Activated naive CD4-positive, alpha-beta T cell treated with anti-CD3 and anti-CD28 coated beads for 36 hours (primary cell): ENCODE measurements around the gene METTL2B. TPM values are rescaled to one million over a fixed set of nuclear protein-coding genes. Genes with fewer than 3 reads are reported as not detected.

ENCODE experiments used
- CTCF ChIA-PET: fragments of 350-600 bp; sonication (Branson Sonifier 250); formaldehyde crosslinking; loops from one replicate; lab custom pipeline; 2021; ENCODE audit warnings: antibody characterized with exemption; lab: Charles Lee
- DNase-seq: peaks from one replicate; pipeline ENCODE4 v3.0.0-alpha.2; 2020
- H3K27ac Mint-ChIP-seq: one replicate; pipeline ENCODE4 v1.8.0; 2021; ENCODE audit warnings: mild to moderate bottlenecking, mixed read lengths
- H3K27me3 Mint-ChIP-seq: one replicate; pipeline ENCODE4 v1.8.0; 2021; ENCODE audit warnings: low read depth, mixed read lengths
- H3K36me3 Mint-ChIP-seq: one replicate; pipeline ENCODE4 v1.8.0; 2021; ENCODE audit warnings: low read depth, mixed read lengths
- H3K4me1 Mint-ChIP-seq: one replicate; pipeline ENCODE4 v1.8.0; 2021; ENCODE audit warnings: low read depth, mixed read lengths
- H3K4me3 Mint-ChIP-seq: one replicate; pipeline ENCODE4 v1.8.0; 2021; ENCODE audit warnings: mild to moderate bottlenecking, moderate library complexity, mixed read lengths
- H3K9me3 Mint-ChIP-seq: one replicate; pipeline ENCODE4 v1.8.0; 2021; ENCODE audit warnings: mixed read lengths
- intact Hi-C: fragments of 100-400 bp; cut with micrococcal nuclease; formaldehyde crosslinking; loops from one replicate; pipeline ENCODE4 v1.15.1; 2023
- total RNA-seq, 2 experiments: library from RNA; stranded (reverse); gene quantifications; one replicate each; pipeline ENCODE4 v1.2.3, GENCODE V29; 2021

METTL2B gene
- total RNA-seq, 2 experiments from 2014 or later = 35.9 to 36.2 TPM

- CTCF ChIA-PET = interaction anchor here (1.2 to 13.7 kb wide), 4 partner anchors 9 to 18 kb away, joined by 3 to 138 read pairs (median 4); no protein-coding TSS in a partner anchor
- H3K36me3 Mint-ChIP-seq = no peaks in the 10 kb centered on the region
- intact Hi-C loops = no loop called here
- no peak overlapping the region for H3K27ac Mint-ChIP-seq
- no peaks in the 10 kb centered on the region for H3K27me3 Mint-ChIP-seq
- H3K4me3 Mint-ChIP-seq = no peak overlapping the region
- DNase-seq = no peak
- no peaks in the 10 kb centered on the region for H3K9me3 Mint-ChIP-seq
- peaks cover 9% of the 10 kb centered on the region for H3K4me1 Mint-ChIP-seq
Measured at GRCh38 chr7:128446306-128446705, 30.2 kb upstream of the METTL2B start.

- Mint-ChIP-seq H3K27me3 (peaks cover 8% of the 10 kb centered on the region), H3K27ac (no peak overlapping the region), H3K4me3 (no peak overlapping the region), H3K9me3 (no peaks in the 10 kb centered on the region), H3K36me3 (no peaks in the 10 kb centered on the region), H3K4me1 (peaks cover 24% of the 10 kb centered on the region)
- intact Hi-C loops = no loop called here
- CTCF ChIA-PET = interaction anchor here (1.1 to 1.4 kb wide), 4 partner anchors 9 to 23 kb away, joined by 3 to 8 read pairs (median 5); no protein-coding TSS in a partner anchor
- no peak for DNase-seq
Measured at GRCh38 chr7:128447941-128448564, 28.5 kb upstream of the METTL2B start.

DNA sequence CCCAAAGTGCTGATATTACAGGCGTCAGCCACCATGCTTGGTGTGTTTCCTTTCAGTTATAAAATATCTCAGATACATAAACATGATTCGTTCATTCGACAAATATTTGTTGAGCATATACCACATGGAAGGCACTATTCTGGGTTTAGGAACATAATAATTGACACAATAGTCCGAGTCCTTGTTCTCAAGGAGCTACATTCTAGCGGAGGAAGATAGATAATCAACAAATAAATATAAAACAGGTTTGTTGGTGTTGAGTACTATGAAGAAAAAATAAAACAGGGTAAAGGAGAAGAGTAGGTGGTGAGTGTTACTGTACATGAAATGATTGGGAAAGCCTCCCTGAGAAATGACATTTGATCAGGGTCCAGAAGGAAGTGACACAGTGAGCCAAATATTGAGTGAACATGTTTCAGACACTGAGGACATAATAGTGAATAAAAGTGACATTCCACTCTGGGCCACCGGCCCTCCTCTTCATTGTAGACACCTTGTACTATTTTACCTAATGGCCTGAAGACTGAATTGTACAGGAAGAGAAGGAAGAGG is 27.7 kb upstream of the METTL2B start:
- CTCF ChIA-PET = interaction anchor here (1.0 to 1.6 kb wide), 4 partner anchors 11 to 24 kb away, joined by 3 to 8 read pairs (median 5); no protein-coding TSS in a partner anchor
- H3K4me3 Mint-ChIP-seq = no peak overlapping the region
- peaks cover 24% of the 10 kb centered on the region for H3K4me1 Mint-ChIP-seq
- no peaks in the 10 kb centered on the region for H3K36me3 Mint-ChIP-seq
- H3K9me3 Mint-ChIP-seq = no peaks in the 10 kb centered on the region
- intact Hi-C loops = no loop called here
- DNase-seq = no peak
- H3K27ac Mint-ChIP-seq = no peak overlapping the region
- peaks cover 8% of the 10 kb centered on the region for H3K27me3 Mint-ChIP-seq

DNA sequence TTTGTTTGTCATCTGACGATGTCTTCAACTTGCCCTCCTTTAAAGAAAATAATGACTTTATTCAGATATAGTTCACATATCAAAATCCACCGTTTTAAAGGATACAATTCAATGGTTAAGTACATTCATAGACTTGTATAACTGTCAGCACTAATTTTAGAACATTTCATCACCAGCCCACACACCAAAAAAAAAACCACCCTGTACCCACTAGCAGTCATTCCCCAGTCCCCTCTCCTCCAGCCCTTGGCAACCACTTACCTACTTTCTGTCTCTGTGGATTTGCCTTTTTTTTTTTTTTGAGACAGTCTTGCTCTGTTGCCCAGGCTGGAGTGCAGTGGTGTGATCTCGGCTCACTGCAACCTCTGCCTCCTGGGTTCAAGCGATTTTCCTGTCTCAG is 26.1 kb upstream of the METTL2B start:
- Mint-ChIP-seq H3K27ac (no peak overlapping the region), H3K27me3 (peaks cover 8% of the 10 kb centered on the region), H3K9me3 (no peaks in the 10 kb centered on the region), H3K4me1 (peaks cover 29% of the 10 kb centered on the region), H3K4me3 (no peak overlapping the region), H3K36me3 (no peaks in the 10 kb centered on the region)
- CTCF ChIA-PET = interaction anchor here (0.8 to 1.6 kb wide), 2 partner anchors 11 to 41 kb away, joined by 3 to 4 read pairs; no protein-coding TSS in a partner anchor
- intact Hi-C loops = loop anchor here (10.0 kb wide), 1 partner anchor 1056 kb away; the partner anchor contains the start of gene ZNF800
- DNase-seq = no peak

DNA sequence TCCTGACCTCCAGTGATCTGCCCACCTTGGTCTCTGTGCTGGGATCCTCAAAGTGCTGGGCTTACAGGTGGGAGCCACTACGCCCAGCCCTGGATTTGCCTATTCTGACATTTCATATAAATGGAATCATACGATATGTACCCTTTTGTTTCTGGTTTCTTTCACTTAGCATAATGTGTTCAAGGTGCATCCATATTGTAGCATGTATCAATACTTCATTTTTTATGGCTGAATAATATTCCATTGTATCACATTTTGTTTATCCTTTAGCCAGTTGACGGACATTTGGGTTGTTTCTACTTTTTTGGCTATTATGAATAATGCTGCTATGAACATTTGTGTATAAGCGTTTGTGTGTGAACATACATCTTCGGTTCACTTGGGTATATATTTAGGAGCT is 25.6 kb upstream of the METTL2B start:
- Mint-ChIP-seq H3K36me3 (no peaks in the 10 kb centered on the region), H3K9me3 (no peaks in the 10 kb centered on the region), H3K4me3 (no peak overlapping the region), H3K4me1 (peaks cover 29% of the 10 kb centered on the region), H3K27me3 (peaks cover 8% of the 10 kb centered on the region), H3K27ac (no peak overlapping the region)
- CTCF ChIA-PET = interaction anchor here (0.6 to 7.9 kb wide), 3 partner anchors 16 to 52 kb away, joined by 3 to 86 read pairs (median 3); no protein-coding TSS in a partner anchor
- DNase-seq = no peak
- intact Hi-C loops = loop anchor here (10.0 kb wide), 1 partner anchor 1056 kb away; the partner anchor contains the start of gene ZNF800

GRCh38 chr7:128452552-128452951 is 24.0 kb upstream of the METTL2B start:
- no peak for DNase-seq
- Mint-ChIP-seq H3K36me3 (peaks cover 5% of the 10 kb centered on the region), H3K27ac (no peak overlapping the region), H3K9me3 (no peaks in the 10 kb centered on the region), H3K4me3 (no peak overlapping the region), H3K4me1 (peaks cover 39% of the 10 kb centered on the region), H3K27me3 (peaks cover 8% of the 10 kb centered on the region)
- CTCF ChIA-PET = interaction anchor here (1.1 to 7.9 kb wide), 3 partner anchors 8 to 24 kb away, joined by 4 to 86 read pairs (median 6); no protein-coding TSS in a partner anchor
- intact Hi-C loops = loop anchor here (10.0 kb wide), 1 partner anchor 1058 kb away; the partner anchor contains the start of gene ZNF800

GRCh38 chr7:128453836-128454804 is 22.4 kb upstream of the METTL2B start:
- Mint-ChIP-seq H3K4me3 (no peak overlapping the region), H3K9me3 (no peaks in the 10 kb centered on the region), H3K36me3 (peaks cover 16% of the 10 kb centered on the region), H3K4me1 (peaks cover 52% of the 10 kb centered on the region), H3K27ac (peak overlapping the region; percentile 58), H3K27me3 (peaks cover 8% of the 10 kb centered on the region)
- CTCF ChIA-PET = interaction anchor here (1.3 to 7.9 kb wide), 2 partner anchors 10 to 25 kb away, joined by 6 to 86 read pairs; no protein-coding TSS in a partner anchor
- no peak for DNase-seq
- intact Hi-C loops = loop anchor here (2.0 to 10.0 kb wide), 2 partner anchors 509 to 1059 kb away; partner anchors contain the start of gene ZNF800

DNA sequence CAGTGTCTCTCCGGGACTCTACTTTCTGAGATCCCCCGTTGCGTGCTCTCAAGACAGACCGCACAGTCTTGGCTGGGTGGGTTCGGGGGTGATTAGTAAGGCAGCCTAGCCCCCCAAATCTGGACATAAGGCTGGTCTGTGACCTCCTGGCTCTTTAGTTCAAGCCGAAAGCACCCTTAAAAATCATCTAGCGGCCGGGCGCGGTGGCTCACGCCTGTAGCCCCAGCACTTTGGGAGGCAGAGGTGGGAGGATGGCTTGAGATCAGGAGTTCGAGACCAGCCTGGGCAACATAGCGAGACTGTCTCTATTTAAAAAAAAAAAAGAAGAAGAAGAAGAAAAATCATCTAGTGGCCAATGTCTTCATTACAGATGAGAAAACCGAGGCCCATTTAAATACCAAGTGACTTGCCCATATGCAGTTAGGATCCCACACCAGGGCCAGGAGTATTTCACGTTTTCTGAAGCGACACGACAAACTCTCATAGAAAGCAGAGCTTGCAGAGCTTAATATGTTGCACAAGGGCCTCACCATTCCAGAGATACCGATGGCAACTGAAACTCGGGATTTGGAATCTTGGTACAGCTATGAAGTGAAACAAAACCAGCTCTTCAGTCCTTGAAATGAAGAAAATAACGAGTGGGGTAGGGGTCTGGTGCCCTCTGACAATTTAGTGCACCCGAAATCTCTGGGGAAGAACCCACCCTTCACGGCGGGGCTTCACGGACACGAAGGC is 21.6 kb upstream of the METTL2B start:
- H3K27me3 Mint-ChIP-seq = peaks cover 8% of the 10 kb centered on the region
- intact Hi-C loops = loop anchor here (1.0 to 10.0 kb wide), 11 partner anchors 21 to 1060 kb away; partner anchors contain the start of genes ATP6V1F, CALU, METTL2B and RBM28
- no peak for DNase-seq
- H3K4me1 Mint-ChIP-seq = peaks cover 60% of the 10 kb centered on the region
- H3K4me3 Mint-ChIP-seq = peak overlapping the region; percentile 96
- H3K9me3 Mint-ChIP-seq = no peaks in the 10 kb centered on the region
- peaks cover 22% of the 10 kb centered on the region for H3K36me3 Mint-ChIP-seq
- peak overlapping the region; percentile 96 for H3K27ac Mint-ChIP-seq
- CTCF ChIA-PET = interaction anchor here (0.6 to 7.9 kb wide), 4 partner anchors 11 to 91 kb away, joined by 3 to 86 read pairs (median 4); no protein-coding TSS in a partner anchor

DNA sequence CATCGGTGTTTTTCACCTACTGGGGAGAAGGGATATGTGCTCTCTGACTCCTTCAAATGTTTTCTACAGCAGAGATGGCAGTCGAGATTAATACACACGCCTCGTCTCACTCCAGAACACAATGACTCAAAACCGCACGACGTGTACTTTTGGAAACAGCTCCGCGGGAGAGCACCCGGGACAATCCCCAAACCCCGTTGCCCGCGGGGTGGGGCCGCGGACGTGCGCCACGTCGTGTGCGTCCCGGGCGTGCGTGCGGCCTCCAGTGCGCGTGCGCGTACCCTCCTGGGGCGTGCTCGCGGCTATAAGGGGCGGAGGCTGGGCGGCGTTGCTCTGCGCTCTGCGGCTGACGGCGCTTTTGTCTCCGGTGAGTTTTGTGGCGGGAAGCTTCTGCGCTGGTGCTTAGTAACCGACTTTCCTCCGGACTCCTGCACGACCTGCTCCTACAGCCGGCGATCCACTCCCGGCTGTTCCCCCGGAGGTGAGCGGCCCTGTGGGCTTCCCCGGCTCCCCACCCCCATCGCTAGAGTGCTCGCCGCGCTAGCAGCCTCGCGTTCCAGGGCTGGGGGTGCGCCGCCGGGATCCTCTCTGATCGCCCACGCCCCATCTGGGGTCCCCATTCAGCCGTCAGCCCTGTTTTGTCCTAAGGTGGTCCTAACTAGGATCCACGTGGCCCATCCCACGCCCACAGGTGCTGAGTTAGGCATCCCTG is 20.8 kb upstream of the METTL2B start, which contains the start of gene HILPDA:
Gene HILPDA (plus strand): TSS at position 336 of the 712 bp plus-strand sequence. CDS start 1,391 bp downstream, outside the sequence.
- CTCF ChIA-PET = interaction anchor here (0.6 to 7.9 kb wide), 4 partner anchors 11 to 92 kb away, joined by 3 to 86 read pairs (median 4); no protein-coding TSS in a partner anchor
- intact Hi-C loops = loop anchor here (1.0 to 10.0 kb wide), 11 partner anchors 21 to 1061 kb away; partner anchors contain the start of genes ATP6V1F, CALU, METTL2B and RBM28
- DNase-seq = peak; percentile 96
- H3K9me3 Mint-ChIP-seq = no peaks in the 10 kb centered on the region
- peaks cover 22% of the 10 kb centered on the region for H3K36me3 Mint-ChIP-seq
- H3K4me3 Mint-ChIP-seq = peak within 1 kb of the TSS; percentile 96
- H3K27me3 Mint-ChIP-seq = peaks cover 8% of the 10 kb centered on the region
- peaks cover 55% of the 10 kb centered on the region for H3K4me1 Mint-ChIP-seq
- peak within 1 kb of the TSS; percentile 96 for H3K27ac Mint-ChIP-seq

GRCh38 chr7:128456255-128456725 is 20.3 kb upstream of the METTL2B start:
- intact Hi-C loops = loop anchor here (10.0 kb wide), 1 partner anchor 1061 kb away; the partner anchor contains the start of gene ZNF800
- no peaks in the 10 kb centered on the region for H3K9me3 Mint-ChIP-seq
- peaks cover 55% of the 10 kb centered on the region for H3K4me1 Mint-ChIP-seq
- DNase-seq = no peak
- peak overlapping the region; percentile 96 for H3K4me3 Mint-ChIP-seq
- H3K36me3 Mint-ChIP-seq = peaks cover 22% of the 10 kb centered on the region
- peaks cover 8% of the 10 kb centered on the region for H3K27me3 Mint-ChIP-seq
- peak overlapping the region; percentile 87 for H3K27ac Mint-ChIP-seq
- CTCF ChIA-PET = interaction anchor here (7.9 kb wide), 1 partner anchor 28 kb away, joined by 86 read pairs; no protein-coding TSS in a partner anchor
